Aorta (tissue), 5 donors: ENCODE measurements around the gene AHR. TPM values are rescaled to one million over a fixed set of nuclear protein-coding genes. Genes with fewer than 3 reads are reported as not detected.
A peak's percentile ranks its signal among the peaks of the same experiment; 100 is the strongest.

ENCODE experiments used
- ATAC-seq: fragments of 200-7000 bp; cut with Tn5 transposase; one replicate; pipeline ENCODE4 v1.9.1; 2022; ENCODE audit warnings: moderate library complexity; ENCODE audit not compliant: low FRiP score
- DNase-seq, 2 donors: peaks; one replicate each; pipeline ENCODE4 v3.0.0-alpha.2; 2020
- H3K27ac ChIP-seq, 2 donors: one replicate each; pipeline ENCODE4 v1.5.1; 2013; ENCODE audit warnings: low read length in 2 of 2, mild to moderate bottlenecking in 2 of 2, moderate library complexity in 2 of 2, control low read depth in 1 of 2, inconsistent platforms in 1 of 2, low read depth in 1 of 2
- H3K27me3 ChIP-seq, 2 donors: one replicate each; pipeline ENCODE4 v1.6.1; 2013; ENCODE audit warnings: control low read depth in 1 of 2, low read length in 1 of 2, mild to moderate bottlenecking in 1 of 2, moderate library complexity in 1 of 2; ENCODE audit not compliant: insufficient read depth in 2 of 2, control insufficient read depth in 1 of 2
- H3K36me3 ChIP-seq, 2 donors: one replicate each; pipeline ENCODE4 v1.6.1; 2013; ENCODE audit warnings: control low read depth in 1 of 2, low read length in 1 of 2, mild to moderate bottlenecking in 1 of 2; ENCODE audit not compliant: insufficient read depth in 2 of 2, control insufficient read depth in 1 of 2
- H3K4me1 ChIP-seq, 2 donors: one replicate each; pipeline ENCODE4 v1.6.1; 2013; ENCODE audit warnings: low read length in 2 of 2, control low read depth in 1 of 2, mild to moderate bottlenecking in 1 of 2, moderate library complexity in 1 of 2; ENCODE audit not compliant: insufficient read depth in 2 of 2, control insufficient read depth in 1 of 2
- H3K4me3 ChIP-seq, 2 donors: one replicate each; pipeline ENCODE4 v1.5.1; 2013; ENCODE audit warnings: low read length in 2 of 2, control low read depth in 1 of 2, mild to moderate bottlenecking in 1 of 2
- H3K9me3 ChIP-seq: one replicate; pipeline ENCODE4 v1.6.1; 2013; ENCODE audit warnings: mild to moderate bottlenecking, low read length; ENCODE audit not compliant: control insufficient read depth
- WGBS, 2 donors: extraction: QIAGEN DNeasy Blood & Tissue Kit; methylation state at CpG; one replicate each; pipeline ENCODE4 v1.1.7; 2013; 5-methylcytosine and 5-hydroxymethylcytosine counted together
- intact Hi-C, 2 donors: fragments of 100-400 bp; cut with DNase I; formaldehyde crosslinking; loops; one replicate each; pipeline versions ENCODE4 v1.14.2 to v1.15.0; 2022
- polyA plus RNA-seq, 2 donors: library from polyadenylated mRNA; stranded (reverse); fragments of 200-250 nt; gene quantifications; one replicate each; pipeline ENCODE4 v1.2.3, GENCODE V29; 2013
- total RNA-seq, 2 donors: library from RNA; stranded (reverse); fragmentation: NEBNext Ultra II Directional; extraction: Animal tissue kit (Norgen Biotek cat#: 25700); gene quantifications; one replicate each; pipeline ENCODE4 v1.2.1, GENCODE V29; 2021
- donor health status: healthy with polysubstance abuse.
- donor health status: Bipolar disorder and iron deficiency.
- donor health status: DM: no; HTN: no; CAD: no.
- donor health status: DM: no; HTN: no; CAD: no.
- donor health status: DM: yes; HTN: yes; CAD: no.

The AHR gene
- total and polyA plus RNA-seq, 4 donors, result 16.9 to 117 (median 51.0) TPM

GRCh38 chr7:17307969-17308648, 9.7 kb downstream of the AHR start:
- WGBS, 2 donors, result 79 to 84% methylated on average over 2 of the region's 2 CpGs
- Histone ChIP-seq H3K4me3 (no peak overlapping the region), H3K27me3 (no peaks in the 10 kb centered on the region), H3K9me3 (no peaks in the 10 kb centered on the region), H3K36me3 (peaks cover 0 to 2% of the 10 kb centered on the region in 2 donors), H3K4me1 (peaks cover 11 to 22% of the 10 kb centered on the region in 2 donors), H3K27ac (no peak overlapping the region)
- intact Hi-C loops, result loop anchor here (10.0 kb wide), 1 partner anchor 323 kb away; no protein-coding TSS in a partner anchor
- DNase-seq (no peak), ATAC-seq (no peak)

GRCh38 chr7:17311194-17311593, 12.7 kb downstream of the AHR start:
- 90 to 91% methylated on average over 4 of the region's 4 CpGs for WGBS, 2 donors
- H3K9me3 ChIP-seq, result no peaks in the 10 kb centered on the region
- peaks cover 8 to 20% of the 10 kb centered on the region in 2 donors for H3K4me1 ChIP-seq
- H3K36me3 ChIP-seq, result peaks cover 0 to 2% of the 10 kb centered on the region in 2 donors
- intact Hi-C loops, result no loop called here
- no peaks in the 10 kb centered on the region for H3K27me3 ChIP-seq
- H3K4me3 ChIP-seq, result no peak overlapping the region
- H3K27ac ChIP-seq, result no peak overlapping the region
- DNase-seq (no peak), ATAC-seq (no peak)

- DNase-seq (no peak), ATAC-seq (peak; percentile 44)
- Histone ChIP-seq H3K27me3 (no peaks in the 10 kb centered on the region), H3K4me1 (peaks cover 6 to 15% of the 10 kb centered on the region in 2 donors), H3K27ac (no peak overlapping the region), H3K36me3 (peaks cover 0 to 2% of the 10 kb centered on the region in 2 donors), H3K9me3 (no peaks in the 10 kb centered on the region), H3K4me3 (no peak overlapping the region)
- intact Hi-C loops, result no loop called here
- 73 to 76% methylated on average over 3 of the region's 3 CpGs for WGBS, 2 donors
Measured at GRCh38 chr7:17311952-17312351, 13.5 kb downstream of the AHR start.

GRCh38 chr7:17312641-17313040, 14.2 kb downstream of the AHR start:
- 74 to 76% methylated on average over 2 of the region's 2 CpGs for WGBS, 2 donors
- ATAC-seq (no peak), DNase-seq (no peak)
- H3K36me3 ChIP-seq, result peaks cover 0 to 2% of the 10 kb centered on the region in 2 donors
- no peaks in the 10 kb centered on the region for H3K9me3 ChIP-seq
- no peak overlapping the region for H3K27ac ChIP-seq
- H3K4me1 ChIP-seq, result peaks cover 4 to 8% of the 10 kb centered on the region in 2 donors
- H3K27me3 ChIP-seq, result no peaks in the 10 kb centered on the region
- no peak overlapping the region for H3K4me3 ChIP-seq
- intact Hi-C loops, result no loop called here

GRCh38 chr7:17313194-17313593, 14.7 kb downstream of the AHR start:
- H3K4me3 ChIP-seq, result no peak overlapping the region
- H3K27ac ChIP-seq, result no peak overlapping the region
- DNase-seq, result no peak
- H3K36me3 ChIP-seq, result peaks cover 0 to 2% of the 10 kb centered on the region in 2 donors
- H3K4me1 ChIP-seq, result peaks cover 3% of the 10 kb centered on the region in 2 donors
- no peaks in the 10 kb centered on the region for H3K27me3 ChIP-seq
- intact Hi-C loops, result no loop called here
- no peak for ATAC-seq
- WGBS, 2 donors, result 86 to 92% methylated on average over 5 of the region's 5 CpGs
- no peaks in the 10 kb centered on the region for H3K9me3 ChIP-seq

- Histone ChIP-seq H3K4me3 (no peak overlapping the region), H3K9me3 (no peaks in the 10 kb centered on the region), H3K27ac (no peak overlapping the region), H3K36me3 (peaks cover 0 to 2% of the 10 kb centered on the region in 2 donors), H3K27me3 (no peaks in the 10 kb centered on the region), H3K4me1 (peaks cover 0 to 3% of the 10 kb centered on the region in 2 donors)
- intact Hi-C loops, result no loop called here
- no peak for ATAC-seq
- DNase-seq, result no peak
Measured at GRCh38 chr7:17315974-17316373, 17.5 kb downstream of the AHR start.

- intact Hi-C loops, result no loop called here
- Histone ChIP-seq H3K27ac (no peak overlapping the region), H3K36me3 (no peaks in the 10 kb centered on the region), H3K4me1 (peaks cover 0 to 2% of the 10 kb centered on the region in 2 donors), H3K27me3 (no peaks in the 10 kb centered on the region), H3K9me3 (no peaks in the 10 kb centered on the region), H3K4me3 (no peak overlapping the region)
- DNase-seq (no peak), ATAC-seq (no peak)
- WGBS, 2 donors, result 62 to 72% methylated on average over 3 of the region's 3 CpGs
Measured at GRCh38 chr7:17318146-17318545, 19.7 kb downstream of the AHR start.

GRCh38 chr7:17319164-17320101, 21.0 kb downstream of the AHR start:
- no peaks in the 10 kb centered on the region for H3K36me3 ChIP-seq
- 98% methylated on average over 4 of the region's 4 CpGs for WGBS, 2 donors
- H3K4me1 ChIP-seq, result peaks cover 0 to 2% of the 10 kb centered on the region in 2 donors
- H3K9me3 ChIP-seq, result no peaks in the 10 kb centered on the region
- intact Hi-C loops, result no loop called here
- ATAC-seq (no peak), DNase-seq (no peak)
- H3K4me3 ChIP-seq, result no peak overlapping the region
- H3K27me3 ChIP-seq, result no peaks in the 10 kb centered on the region
- no peak overlapping the region for H3K27ac ChIP-seq
